IPS-NIHi11 (cell line): ENCODE data around the gene TEX13B.
A peak's percentile ranks its signal among the peaks of the same experiment; 100 is the strongest.

Experiments used
- DNase-seq: peaks from one replicate; pipeline ENCODE4 v3.0.0; 2012; ENCODE audit warnings: mixed read lengths, low spot score

The TEX13B gene

GRCh38 chrX:107935664-107936433, 46.3 kb downstream of the TEX13B start:
- DNase-seq = peak; percentile 31

GRCh38 chrX:107935200-107935599, 47.0 kb downstream of the TEX13B start:
- no peak for DNase-seq

- no peak for DNase-seq
Measured at GRCh38 chrX:107934262-107934661, 47.9 kb downstream of the TEX13B start.
